Thyroid gland (tissue), 4 donors: Measurements from ENCODE around the gene SLC50A1.

ENCODE experiments used
- POLR2A ChIP-seq, 2 donors: fragments of 450-650 bp; IDR thresholded peaks; one replicate each; pipeline ENCODE4 v1.6.1; 2017; ENCODE audit warnings: antibody characterized with exemption in 2 of 2, mild to moderate bottlenecking in 2 of 2, moderate library complexity in 1 of 2
- TF ChIP-seq, protein P1 (sequence below), 6 experiments: fragments of 200-600 bp in 3 of 6; fragments of 450-650 bp in 3 of 6; sonication (generic) in 3 of 6; IDR thresholded peaks; one replicate each; pipeline ENCODE4 v1.5.1; 2016 to 2019; ENCODE audit warnings: antibody characterized with exemption in 6 of 6, mild to moderate bottlenecking in 2 of 6, inconsistent platforms in 1 of 6, moderate library complexity in 1 of 6

- TF ChIP-seq, protein P1, sequence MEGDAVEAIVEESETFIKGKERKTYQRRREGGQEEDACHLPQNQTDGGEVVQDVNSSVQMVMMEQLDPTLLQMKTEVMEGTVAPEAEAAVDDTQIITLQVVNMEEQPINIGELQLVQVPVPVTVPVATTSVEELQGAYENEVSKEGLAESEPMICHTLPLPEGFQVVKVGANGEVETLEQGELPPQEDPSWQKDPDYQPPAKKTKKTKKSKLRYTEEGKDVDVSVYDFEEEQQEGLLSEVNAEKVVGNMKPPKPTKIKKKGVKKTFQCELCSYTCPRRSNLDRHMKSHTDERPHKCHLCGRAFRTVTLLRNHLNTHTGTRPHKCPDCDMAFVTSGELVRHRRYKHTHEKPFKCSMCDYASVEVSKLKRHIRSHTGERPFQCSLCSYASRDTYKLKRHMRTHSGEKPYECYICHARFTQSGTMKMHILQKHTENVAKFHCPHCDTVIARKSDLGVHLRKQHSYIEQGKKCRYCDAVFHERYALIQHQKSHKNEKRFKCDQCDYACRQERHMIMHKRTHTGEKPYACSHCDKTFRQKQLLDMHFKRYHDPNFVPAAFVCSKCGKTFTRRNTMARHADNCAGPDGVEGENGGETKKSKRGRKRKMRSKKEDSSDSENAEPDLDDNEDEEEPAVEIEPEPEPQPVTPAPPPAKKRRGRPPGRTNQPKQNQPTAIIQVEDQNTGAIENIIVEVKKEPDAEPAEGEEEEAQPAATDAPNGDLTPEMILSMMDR (IDR thresholded peaks at IDR 0.05): no peak
- no peak for TF ChIP-seq POLR2A (IDR thresholded peaks at IDR 0.05)
Measured at GRCh38 chr1:155131856-155132255, 3.8 kb upstream of the SLC50A1 start.
